B cell (primary cell): ENCODE data around the gene VAV3.

Experiments used
- CTCF ChIP-seq: fragments of 200-600 bp; IDR thresholded peaks from one replicate; pipeline ENCODE4 v1.8.0; 2022; ENCODE audit warnings: antibody characterized with exemption, mild to moderate bottlenecking
- EZH2 ChIP-seq: IDR thresholded peaks from 2 replicates; pipeline ENCODE4 v1.6.1; 2012; ENCODE audit warnings: borderline replicate concordance, low read depth, mild to moderate bottlenecking, moderate library complexity, low read length; ENCODE audit not compliant: insufficient read depth, poor library complexity, severe bottlenecking

- no peak for TF ChIP-seq EZH2
- no peak for TF ChIP-seq CTCF
These were observed 392.2 kb downstream of the VAV3 start for GRCh38 chr1:107572674-107573211.
